ENCODE results near the gene KCNH3.
"Not testable (repeated sequence)": the region's sequence is repeated elsewhere in the genome, so short reads cannot be mapped to it uniquely, and the experiment has no call there.

DNA sequence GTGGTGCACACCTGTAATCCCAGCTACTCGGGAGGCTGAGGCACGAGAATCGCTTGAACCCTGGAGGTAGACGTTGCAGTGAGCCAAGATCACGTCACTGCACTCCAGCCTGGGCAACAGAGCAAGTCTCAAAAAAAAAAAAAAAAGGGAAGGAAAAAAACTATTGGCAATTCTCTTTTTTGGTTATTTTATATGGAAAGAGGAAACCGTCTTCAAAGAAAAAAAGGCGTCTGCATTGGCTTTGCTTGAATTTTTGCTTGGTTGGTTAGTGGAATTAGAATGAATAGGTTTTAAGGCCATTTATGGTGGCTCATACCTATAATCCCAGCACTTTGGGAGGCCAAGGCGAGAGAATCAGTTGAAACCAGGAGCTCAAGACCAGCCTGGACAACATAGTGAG is 29.1 kb upstream of the KCNH3 start:
- TF ChIP-seq CTCF (optimal IDR thresholded peaks at IDR 0.05 in 1 of 3, IDR thresholded peaks at IDR 0.05 in 1 of 3, conservative IDR thresholded peaks at IDR 0.05 in 1 of 3; ENCODE audit: extremely low read depth in 1 of 3, insufficient read depth in 2 of 3, low read length in 3 of 3); EZH2 (IDR thresholded peaks at IDR 0.05; ENCODE audit: low read length): not testable (repeated sequence)
